BE2C (cell line): ENCODE data around the gene PCDHA2.

Experiments used
- DNase-seq: peaks from one replicate; pipeline ENCODE4 v3.0.0-alpha.2; 2020
- H3K27me3 ChIP-seq: fragments of 250-450 bp; sonication (Bioruptor Pico); 2 replicates; pipeline ENCODE4 v1.5.1; 2020; ENCODE audit warnings: mild to moderate bottlenecking
- H3K36me3 ChIP-seq: fragments of 250-450 bp; sonication (Bioruptor Pico); 2 replicates; pipeline ENCODE4 v1.5.1; 2020; ENCODE audit warnings: mild to moderate bottlenecking
- H3K4me1 ChIP-seq: fragments of 250-450 bp; sonication (Bioruptor Pico); 2 replicates; pipeline ENCODE4 v1.5.1; 2020
- H3K4me3 ChIP-seq: 2 replicates; pipeline ENCODE4 v1.5.1; 2011; ENCODE audit warnings: low read depth, low read length
- H3K9me3 ChIP-seq: fragments of 250-450 bp; sonication (Bioruptor Pico); 2 replicates; pipeline ENCODE4 v1.5.1; 2020
- CTCF ChIP-seq: IDR thresholded peaks from 2 replicates; pipeline ENCODE4 v1.5.1; 2012; ENCODE audit warnings: mild to moderate bottlenecking, low read depth, low read length

Gene PCDHA2

GRCh38 chr5:140842798-140843733 is 48.4 kb downstream of the PCDHA2 start:
- Histone ChIP-seq H3K36me3 (no peaks in the 10 kb centered on the region), H3K4me1 (no peaks in the 10 kb centered on the region), H3K4me3 (no peak overlapping the region), H3K9me3 (no peaks in the 10 kb centered on the region), H3K27me3 (no peaks in the 10 kb centered on the region)
- TF ChIP-seq CTCF = no peak
- DNase-seq = no peak
